Measurements from ENCODE around the gene RBM6. TPM values are rescaled to one million over a fixed set of nuclear protein-coding genes. Genes with fewer than 3 reads are reported as not detected.
A peak's percentile ranks its signal among the peaks of the same experiment; 100 is the strongest.

Gene RBM6
- 64.7 TPM for polyA plus RNA-seq (2013, experiment 1 of 2)
- polyA plus RNA-seq (2013, experiment 2 of 2): 66.9 TPM

- Histone ChIP-seq H3K4me1 (ENCODE audit: insufficient read depth, low read length) (no peaks in the 10 kb centered on the region), H3K9ac (ENCODE audit: low read depth, low read length) (peak within 1 kb of the TSS; percentile 92), H3K36me3 (ENCODE audit: insufficient read depth, low read length) (peaks cover 6% of the 10 kb centered on the region; the same call in 1 of the 2 replicates), H3K9me3 (ENCODE audit: insufficient read depth, low read depth, low read length) (no peaks in the 10 kb centered on the region), H3K27me3 (ENCODE audit: insufficient read depth, low read length) (no peaks in the 10 kb centered on the region), H3K27ac (ENCODE audit: low read depth, low read length) (peak within 1 kb of the TSS; percentile 97), H3K4me3 (ENCODE audit: low read length) (peak within 1 kb of the TSS; percentile 97)
- WGBS: under 1% methylated on average over 74 of the region's 74 CpGs
These were observed at the start of gene RBM6 for GRCh38 chr3:49939858-49940666. TSS of gene RBM6 (plus strand) at chr3:49940150. CDS start at chr3:49962642, 22,492 bp downstream.

- Histone ChIP-seq H3K36me3 (ENCODE audit: insufficient read depth, low read length) (no peaks in the 10 kb centered on the region), H3K4me3 (ENCODE audit: low read length) (no peak overlapping the region), H3K9me3 (ENCODE audit: insufficient read depth, low read depth, low read length) (no peaks in the 10 kb centered on the region), H3K27me3 (ENCODE audit: insufficient read depth, low read length) (no peaks in the 10 kb centered on the region), H3K9ac (ENCODE audit: low read depth, low read length) (no peak overlapping the region), H3K4me1 (ENCODE audit: insufficient read depth, low read length) (no peaks in the 10 kb centered on the region), H3K27ac (ENCODE audit: low read depth, low read length) (no peak overlapping the region)
- WGBS: 92% methylated on average over 9 of the region's 9 CpGs
These were observed 44.2 kb upstream of the RBM6 start for GRCh38 chr3:49895791-49896190.

- no peak overlapping the region for H3K9ac ChIP-seq (ENCODE audit: low read depth, low read length)
- WGBS: 82% methylated on average over 5 of the region's 5 CpGs
- no peaks in the 10 kb centered on the region for H3K36me3 ChIP-seq (ENCODE audit: insufficient read depth, low read length)
These were observed 43.6 kb upstream of the RBM6 start for GRCh38 chr3:49896345-49896744.

GRCh38 chr3:49898991-49899390 lies 41.0 kb upstream of the RBM6 start:
- 84% methylated on average over 6 of the region's 6 CpGs for WGBS

More at GRCh38 chr3:49896345-49896744, 43.6 kb upstream of the RBM6 start:
- H3K4me3 ChIP-seq (ENCODE audit: low read length): no peak overlapping the region
- no peaks in the 10 kb centered on the region for H3K27me3 ChIP-seq (ENCODE audit: insufficient read depth, low read length)
- no peaks in the 10 kb centered on the region for H3K9me3 ChIP-seq (ENCODE audit: insufficient read depth, low read depth, low read length)
- no peaks in the 10 kb centered on the region for H3K4me1 ChIP-seq (ENCODE audit: insufficient read depth, low read length)
- no peak overlapping the region for H3K27ac ChIP-seq (ENCODE audit: low read depth, low read length)

GRCh38 chr3:49899815-49900214 lies 40.1 kb upstream of the RBM6 start:
- 65% methylated on average over 5 of the region's 5 CpGs for WGBS

More at GRCh38 chr3:49898991-49899390, 41.0 kb upstream of the RBM6 start:
- H3K36me3 ChIP-seq (ENCODE audit: insufficient read depth, low read length): no peaks in the 10 kb centered on the region
- H3K27ac ChIP-seq (ENCODE audit: low read depth, low read length): no peak overlapping the region
- H3K4me3 ChIP-seq (ENCODE audit: low read length): no peak overlapping the region
- no peaks in the 10 kb centered on the region for H3K9me3 ChIP-seq (ENCODE audit: insufficient read depth, low read depth, low read length)
- H3K27me3 ChIP-seq (ENCODE audit: insufficient read depth, low read length): no peaks in the 10 kb centered on the region
- H3K4me1 ChIP-seq (ENCODE audit: insufficient read depth, low read length): peaks cover 2% of the 10 kb centered on the region; the same call in 1 of the 2 replicates
- H3K9ac ChIP-seq (ENCODE audit: low read depth, low read length): no peak overlapping the region

GRCh38 chr3:49900491-49901153 lies 39.3 kb upstream of the RBM6 start:
- Histone ChIP-seq H3K36me3 (ENCODE audit: insufficient read depth, low read length) (no peaks in the 10 kb centered on the region), H3K27me3 (ENCODE audit: insufficient read depth, low read length) (no peaks in the 10 kb centered on the region), H3K9ac (ENCODE audit: low read depth, low read length) (no peak overlapping the region), H3K4me3 (ENCODE audit: low read length) (no peak overlapping the region), H3K27ac (ENCODE audit: low read depth, low read length) (no peak overlapping the region), H3K9me3 (ENCODE audit: insufficient read depth, low read depth, low read length) (no peaks in the 10 kb centered on the region), H3K4me1 (ENCODE audit: insufficient read depth, low read length) (peaks cover 4% of the 10 kb centered on the region)
- 81% methylated on average over 8 of the region's 8 CpGs for WGBS

More at GRCh38 chr3:49899815-49900214, 40.1 kb upstream of the RBM6 start:
- H3K36me3 ChIP-seq (ENCODE audit: insufficient read depth, low read length): no peaks in the 10 kb centered on the region
- no peaks in the 10 kb centered on the region for H3K9me3 ChIP-seq (ENCODE audit: insufficient read depth, low read depth, low read length)
- H3K9ac ChIP-seq (ENCODE audit: low read depth, low read length): no peak overlapping the region
- no peak overlapping the region for H3K4me3 ChIP-seq (ENCODE audit: low read length)
- no peaks in the 10 kb centered on the region for H3K27me3 ChIP-seq (ENCODE audit: insufficient read depth, low read length)
- H3K4me1 ChIP-seq (ENCODE audit: insufficient read depth, low read length): peaks cover 4% of the 10 kb centered on the region; the same call in 1 of the 2 replicates
- no peak overlapping the region for H3K27ac ChIP-seq (ENCODE audit: low read depth, low read length)

GRCh38 chr3:49901366-49902339 lies 38.3 kb upstream of the RBM6 start:
- no peak overlapping the region for H3K4me3 ChIP-seq (ENCODE audit: low read length)
- no peaks in the 10 kb centered on the region for H3K9me3 ChIP-seq (ENCODE audit: insufficient read depth, low read depth, low read length)
- peaks cover 13% of the 10 kb centered on the region for H3K4me1 ChIP-seq (ENCODE audit: insufficient read depth, low read length)
- H3K36me3 ChIP-seq (ENCODE audit: insufficient read depth, low read length): no peaks in the 10 kb centered on the region
- H3K27ac ChIP-seq (ENCODE audit: low read depth, low read length): no peak overlapping the region
- H3K27me3 ChIP-seq (ENCODE audit: insufficient read depth, low read length): no peaks in the 10 kb centered on the region
- WGBS: 76% methylated on average over 8 of the region's 11 CpGs
- no peak overlapping the region for H3K9ac ChIP-seq (ENCODE audit: low read depth, low read length)

GRCh38 chr3:49902511-49903345 lies 37.2 kb upstream of the RBM6 start:
- H3K36me3 ChIP-seq (ENCODE audit: insufficient read depth, low read length): no peaks in the 10 kb centered on the region
- peaks cover 13% of the 10 kb centered on the region for H3K4me1 ChIP-seq (ENCODE audit: insufficient read depth, low read length)
- WGBS: 94% methylated on average over 44 of the region's 44 CpGs
- no peaks in the 10 kb centered on the region for H3K9me3 ChIP-seq (ENCODE audit: insufficient read depth, low read depth, low read length)
- no peak overlapping the region for H3K4me3 ChIP-seq (ENCODE audit: low read length)
- H3K27ac ChIP-seq (ENCODE audit: low read depth, low read length): no peak overlapping the region
- no peaks in the 10 kb centered on the region for H3K27me3 ChIP-seq (ENCODE audit: insufficient read depth, low read length)
- H3K9ac ChIP-seq (ENCODE audit: low read depth, low read length): no peak overlapping the region

GRCh38 chr3:49903451-49904424 lies 36.2 kb upstream of the RBM6 start, which contains the start of gene MST1R:
TSS of gene MST1R (minus strand) at chr3:49903873. CDS start at chr3:49903609, 264 bp downstream.
- Histone ChIP-seq H3K27ac (ENCODE audit: low read depth, low read length) (peak within 1 kb of the TSS; percentile 54; the same call in 1 of the 2 replicates), H3K27me3 (ENCODE audit: insufficient read depth, low read length) (no peaks in the 10 kb centered on the region), H3K9me3 (ENCODE audit: insufficient read depth, low read depth, low read length) (no peaks in the 10 kb centered on the region), H3K4me1 (ENCODE audit: insufficient read depth, low read length) (peaks cover 18% of the 10 kb centered on the region), H3K36me3 (ENCODE audit: insufficient read depth, low read length) (no peaks in the 10 kb centered on the region), H3K9ac (ENCODE audit: low read depth, low read length) (peak within 1 kb of the TSS; percentile 51; the same call in 1 of the 2 replicates), H3K4me3 (ENCODE audit: low read length) (peak within 1 kb of the TSS; percentile 37)
- WGBS: 40% methylated on average over 62 of the region's 65 CpGs

Data from HUES64 (cell line).